ENCODE data around the gene MRPS25.

DNA sequence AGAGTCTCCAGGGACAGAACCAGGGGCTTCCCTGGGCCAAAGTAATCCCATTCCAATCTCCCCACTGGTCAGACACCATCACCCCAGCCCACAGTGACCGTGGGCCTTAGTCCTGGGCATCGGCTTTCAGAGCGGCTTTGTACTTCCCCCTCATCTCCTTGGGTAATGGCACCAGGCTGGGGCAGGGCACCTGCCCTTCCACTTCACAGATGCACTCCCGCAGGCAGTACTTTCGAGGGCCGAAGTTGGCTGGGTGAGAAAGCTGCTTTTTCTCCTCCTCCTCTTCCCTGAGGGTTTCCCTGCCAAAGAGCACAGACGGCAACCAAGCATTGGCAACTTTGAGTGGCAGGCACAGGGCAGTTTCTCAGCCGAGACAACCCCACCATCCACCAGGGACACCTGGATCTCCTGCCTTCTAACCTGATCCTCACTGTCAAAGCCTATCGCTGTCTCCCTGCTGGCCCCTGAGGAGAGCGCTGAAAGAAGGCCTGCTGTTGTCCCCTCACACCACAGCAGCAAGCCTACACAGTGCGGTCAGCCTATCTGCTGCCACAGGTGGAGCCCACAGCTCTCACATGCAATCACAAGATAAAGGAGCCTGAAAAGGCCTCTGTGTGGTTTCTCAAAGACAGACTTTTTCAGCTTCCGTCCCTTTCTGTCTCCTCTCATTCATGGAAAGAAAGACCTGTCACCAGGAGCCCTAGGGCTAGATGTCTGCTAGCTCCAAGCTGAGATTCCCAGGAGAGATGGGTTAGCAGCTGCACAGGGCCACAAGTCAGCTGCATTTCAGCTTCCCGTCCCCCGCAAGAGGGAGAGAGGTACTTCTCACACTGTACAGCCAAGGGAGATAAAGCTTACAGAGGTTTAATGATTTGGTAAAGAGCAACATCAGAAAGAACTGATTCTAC lies 12.5 kb downstream of the MRPS25 start:
- TF ChIP-seq, protein P1, sequence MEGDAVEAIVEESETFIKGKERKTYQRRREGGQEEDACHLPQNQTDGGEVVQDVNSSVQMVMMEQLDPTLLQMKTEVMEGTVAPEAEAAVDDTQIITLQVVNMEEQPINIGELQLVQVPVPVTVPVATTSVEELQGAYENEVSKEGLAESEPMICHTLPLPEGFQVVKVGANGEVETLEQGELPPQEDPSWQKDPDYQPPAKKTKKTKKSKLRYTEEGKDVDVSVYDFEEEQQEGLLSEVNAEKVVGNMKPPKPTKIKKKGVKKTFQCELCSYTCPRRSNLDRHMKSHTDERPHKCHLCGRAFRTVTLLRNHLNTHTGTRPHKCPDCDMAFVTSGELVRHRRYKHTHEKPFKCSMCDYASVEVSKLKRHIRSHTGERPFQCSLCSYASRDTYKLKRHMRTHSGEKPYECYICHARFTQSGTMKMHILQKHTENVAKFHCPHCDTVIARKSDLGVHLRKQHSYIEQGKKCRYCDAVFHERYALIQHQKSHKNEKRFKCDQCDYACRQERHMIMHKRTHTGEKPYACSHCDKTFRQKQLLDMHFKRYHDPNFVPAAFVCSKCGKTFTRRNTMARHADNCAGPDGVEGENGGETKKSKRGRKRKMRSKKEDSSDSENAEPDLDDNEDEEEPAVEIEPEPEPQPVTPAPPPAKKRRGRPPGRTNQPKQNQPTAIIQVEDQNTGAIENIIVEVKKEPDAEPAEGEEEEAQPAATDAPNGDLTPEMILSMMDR (IDR thresholded peaks at IDR 0.05): no peak
- TF ChIP-seq POLR2AphosphoS5 (IDR thresholded peaks at IDR 0.05): no peak
- TF ChIP-seq POLR2A (IDR thresholded peaks at IDR 0.05): no peak
- no peak for TF ChIP-seq EP300 (IDR thresholded peaks at IDR 0.05)

Data from suprapubic skin (tissue), 4 donors.